Gastroesophageal sphincter (tissue), 4 donors: Measurements from ENCODE around the gene GAL3ST3. TPM values are rescaled to one million over a fixed set of nuclear protein-coding genes. Genes with fewer than 3 reads are reported as not detected.
"Not testable (repeated sequence)": the region's sequence is repeated elsewhere in the genome, so short reads cannot be mapped to it uniquely, and the experiment has no call there.

Experiments
- ATAC-seq: fragments of 150-250 bp; one replicate; pipeline ENCODE4 v1.9.1; 2016; ENCODE audit warnings: mild to moderate bottlenecking, moderate library complexity
- H3K27ac ChIP-seq, 4 donors: fragments of 200-600 bp; sonication (generic) in 3 of 4; 1 replicate in 3 of 4; 2 replicates in 1 of 4; pipeline ENCODE4 v1.5.1; 2016 to 2019
- H3K27me3 ChIP-seq: fragments of 200-600 bp; sonication (generic); one replicate; pipeline ENCODE4 v1.5.1; 2019
- H3K36me3 ChIP-seq, 2 donors: fragments of 200-600 bp; sonication (generic); one replicate each; pipeline ENCODE4 v1.5.1; 2019; ENCODE audit warnings: control low read depth in 1 of 2
- H3K4me1 ChIP-seq, 3 donors: fragments of 200-600 bp; sonication (generic); 1 replicate in 2 of 3; 2 replicates in 1 of 3; pipeline ENCODE4 v1.5.1; 2016 to 2019; ENCODE audit warnings: control low read depth in 2 of 3
- H3K4me3 ChIP-seq, 2 donors: fragments of 200-600 bp; sonication (generic); one replicate each; pipeline ENCODE4 v1.5.1; 2019; ENCODE audit warnings: mild to moderate bottlenecking in 1 of 2, moderate library complexity in 1 of 2
- H3K9me3 ChIP-seq, 3 donors: fragments of 200-600 bp; sonication (generic); one replicate each; pipeline ENCODE4 v1.5.1; 2017 to 2019; ENCODE audit warnings: control low read depth in 2 of 3
- CTCF ChIP-seq, 4 experiments: fragments of 200-600 bp in 2 of 4; fragments of 450-650 bp in 2 of 4; sonication (generic) in 1 of 4; IDR thresholded peaks; one replicate each; pipeline ENCODE4 v1.5.1; 2017 to 2019; ENCODE audit warnings: antibody characterized with exemption in 4 of 4, mild to moderate bottlenecking in 2 of 4, moderate library complexity in 2 of 4
- EP300 ChIP-seq: sonication (generic); formaldehyde crosslinking; IDR thresholded peaks from one replicate; pipeline ENCODE4 v1.6.1; 2017; ENCODE audit warnings: antibody characterized with exemption, mild to moderate bottlenecking
- POLR2A ChIP-seq, 2 donors: fragments of 450-650 bp; IDR thresholded peaks; one replicate each; pipeline ENCODE4 v1.6.1; 2017; ENCODE audit warnings: antibody characterized with exemption in 2 of 2, mild to moderate bottlenecking in 2 of 2, moderate library complexity in 1 of 2
- POLR2AphosphoS5 ChIP-seq: sonication (generic); formaldehyde crosslinking; IDR thresholded peaks from one replicate; pipeline ENCODE4 v1.6.1; 2017; ENCODE audit warnings: antibody characterized with exemption
- WGBS, 2 donors: methylation state at CpG; one replicate each; pipeline ENCODE4 v1.1.5; 2018; ENCODE audit warnings: low coverage in 1 of 2; 5-methylcytosine and 5-hydroxymethylcytosine counted together
- total RNA-seq, 4 donors: library from RNA; depleted of rRNA; stranded (reverse); fragments of >200 nt; gene quantifications; one replicate each; pipeline ENCODE4 v1.1.0, GENCODE V29; 2016

Gene GAL3ST3
- total RNA-seq, 4 donors from 2014 or later: 1.2 to 7.8 (median 2.2) TPM

- Histone ChIP-seq H3K4me3 (no peak within 1 kb of the TSS), H3K4me1 (peaks cover 0 to 13% (median 6%) of the 10 kb centered on the region in 3 donors), H3K36me3 (no peaks in the 10 kb centered on the region), H3K27me3 (peaks cover 9% of the 10 kb centered on the region), H3K9me3 (no peaks in the 10 kb centered on the region), H3K27ac (no peak within 1 kb of the TSS)
- TF ChIP-seq POLR2AphosphoS5: no peak
- TF ChIP-seq POLR2A (IDR thresholded peaks at IDR 0.05): no peak
- TF ChIP-seq CTCF (IDR thresholded peaks at IDR 0.05): no peak
- no peak for TF ChIP-seq EP300
- WGBS, 2 donors: 79 to 94% methylated on average over 7 to 10 of the region's 18 CpGs
- ATAC-seq: no peak
These were observed 22.9 kb downstream of the GAL3ST3 start, which contains the start of gene CATSPER1 for GRCh38 chr11:66026017-66026529. CATSPER1 (minus strand) TSS chr11:66026479; CDS start chr11:66026379, 100 bp downstream.

- H3K27me3 ChIP-seq: peaks cover 13% of the 10 kb centered on the region
- not testable (repeated sequence) for H3K36me3 ChIP-seq, H3K27ac ChIP-seq, ATAC-seq, H3K9me3 ChIP-seq, H3K4me3 ChIP-seq
- no CpG with 5 or more reads among the region's 5 CpGs for WGBS, 2 donors
- H3K4me1 ChIP-seq: peaks cover 0 to 13% (median 6%) of the 10 kb centered on the region in 3 donors
These were observed 25.8 kb downstream of the GAL3ST3 start for GRCh38 chr11:66023186-66023440.

DNA sequence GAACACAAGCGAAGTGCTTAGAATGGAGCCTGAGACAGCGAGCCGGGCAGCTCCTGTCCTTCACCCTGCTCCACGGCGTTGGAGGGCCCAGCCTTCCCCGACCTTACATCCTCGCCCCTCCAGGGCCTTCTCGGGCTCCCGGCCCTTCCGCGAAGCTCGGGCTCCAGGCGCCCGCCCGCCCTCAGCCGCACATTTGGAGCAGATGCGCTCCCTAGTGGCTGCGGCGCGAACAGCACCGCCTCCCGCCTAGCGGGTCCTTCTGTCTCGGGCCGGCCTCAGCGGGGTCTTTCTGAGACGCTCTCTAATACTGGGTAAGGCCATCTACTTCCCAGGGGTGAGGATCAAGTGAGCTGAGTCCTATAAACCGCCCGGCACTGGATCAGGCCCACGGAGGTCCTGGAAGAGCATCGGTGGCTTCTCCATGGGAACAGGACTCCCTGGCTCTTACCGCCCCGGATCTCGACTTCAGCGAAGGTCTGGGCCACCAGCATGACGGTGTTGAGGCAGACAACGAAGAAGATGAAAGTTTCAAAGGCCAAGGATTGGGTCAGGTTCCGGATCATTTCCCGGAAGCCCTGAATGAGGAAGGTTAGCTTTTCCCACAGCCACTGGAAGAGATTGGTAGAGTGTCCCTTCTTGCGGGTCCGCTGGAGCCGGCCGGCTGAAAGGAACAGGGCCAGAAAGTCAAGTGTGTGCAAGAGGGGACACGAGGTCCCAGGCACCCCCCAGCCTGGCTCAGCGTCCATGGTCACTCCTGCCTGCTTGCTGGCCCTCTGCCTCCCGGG, 26.4 kb downstream of the GAL3ST3 start:
- no peaks in the 10 kb centered on the region for H3K9me3 ChIP-seq
- peak overlapping the region in 1 of 2 donors; percentile 24 for H3K4me3 ChIP-seq
- peaks cover 13% of the 10 kb centered on the region for H3K27me3 ChIP-seq
- no peak overlapping the region for H3K27ac ChIP-seq
- no peak for TF ChIP-seq EP300
- TF ChIP-seq CTCF (IDR thresholded peaks at IDR 0.05): peak in 3 of 4 experiments; percentile 89 to 97 (median 90)
- ATAC-seq: peak; percentile 86
- 0 to 35% methylated on average over 2 to 10 of the region's 46 CpGs for WGBS, 2 donors
- H3K4me1 ChIP-seq: peaks cover 0 to 13% (median 6%) of the 10 kb centered on the region in 3 donors
- H3K36me3 ChIP-seq: no peaks in the 10 kb centered on the region

DNA sequence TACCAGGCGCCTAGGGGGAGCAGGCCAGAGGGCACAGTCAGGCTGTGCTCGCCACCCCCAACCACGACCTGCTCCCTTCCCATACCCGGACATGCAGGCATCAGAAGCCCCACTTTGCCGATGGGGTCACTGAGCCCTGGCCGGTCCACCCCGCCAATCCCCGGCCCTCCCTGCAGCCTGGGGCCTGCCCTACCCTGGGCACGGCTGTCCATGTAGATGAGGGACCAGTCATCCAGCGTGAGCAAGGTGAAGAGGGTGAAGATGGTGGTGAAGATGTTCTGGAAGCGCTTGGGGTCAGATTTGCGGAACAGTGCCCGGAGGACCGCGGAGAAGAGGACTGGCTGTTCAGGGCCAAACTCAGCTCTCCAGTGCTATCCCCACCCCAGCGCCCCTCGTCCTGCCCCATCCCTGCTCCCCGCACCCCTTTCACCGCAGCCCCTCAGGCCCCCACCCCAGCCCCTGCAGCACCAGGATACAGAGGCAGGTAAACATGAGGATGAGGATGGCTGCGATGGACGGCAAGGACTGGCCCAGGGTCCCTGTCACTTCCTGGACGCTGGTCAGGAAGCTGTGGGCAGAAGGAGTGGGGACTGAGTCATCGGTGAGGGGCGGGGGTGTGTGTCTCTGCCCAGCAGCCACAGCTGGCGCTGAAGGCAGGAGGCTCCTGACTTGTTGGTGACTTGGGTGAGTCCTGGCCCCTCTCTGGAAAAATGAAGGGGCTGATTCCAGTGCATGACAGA, 28.2 kb downstream of the GAL3ST3 start:
- no peak for ATAC-seq
- 76 to 93% methylated on average over 6 to 11 of the region's 25 CpGs for WGBS, 2 donors
- H3K27me3 ChIP-seq: peaks cover 13% of the 10 kb centered on the region
- H3K9me3 ChIP-seq: no peaks in the 10 kb centered on the region
- H3K4me3 ChIP-seq: no peak overlapping the region
- no peak overlapping the region for H3K27ac ChIP-seq
- TF ChIP-seq CTCF (IDR thresholded peaks at IDR 0.05) (no peak), POLR2A (IDR thresholded peaks at IDR 0.05) (no peak), POLR2AphosphoS5 (no peak), EP300 (no peak)
- no peaks in the 10 kb centered on the region for H3K36me3 ChIP-seq
- peaks cover 0 to 13% (median 6%) of the 10 kb centered on the region in 3 donors for H3K4me1 ChIP-seq

GRCh38 chr11:66020212-66020611, 28.7 kb downstream of the GAL3ST3 start:
- Histone ChIP-seq H3K27me3 (peaks cover 17% of the 10 kb centered on the region), H3K27ac (no peak overlapping the region), H3K4me1 (peaks cover 0 to 13% (median 6%) of the 10 kb centered on the region in 3 donors), H3K36me3 (no peaks in the 10 kb centered on the region), H3K4me3 (no peak overlapping the region), H3K9me3 (no peaks in the 10 kb centered on the region)
- no peak for TF ChIP-seq EP300
- TF ChIP-seq POLR2AphosphoS5: no peak
- ATAC-seq: no peak
- 20 to 42% methylated on average over 2 of the region's 8 CpGs for WGBS, 2 donors
